WI38 (cell line): Measurements from ENCODE around the gene PLPP3.

Source experiments
- H3K4me3 ChIP-seq: 2 replicates; pipeline ENCODE4 v1.5.1; 2011; ENCODE audit warnings: low read depth, mild to moderate bottlenecking, control low read depth, low read length
- CTCF ChIP-seq: IDR thresholded peaks from 2 replicates; pipeline ENCODE4 v1.5.1; 2012; ENCODE audit warnings: low read depth, mild to moderate bottlenecking, control low read depth, low read length

PLPP3 gene

GRCh38 chr1:56591909-56592308 is 12.5 kb upstream of the PLPP3 start:
- H3K4me3 ChIP-seq, result no peak overlapping the region
- TF ChIP-seq CTCF, result no peak

GRCh38 chr1:56590520-56591011 is 11.2 kb upstream of the PLPP3 start:
- H3K4me3 ChIP-seq, result no peak overlapping the region
- TF ChIP-seq CTCF, result no peak

- H3K4me3 ChIP-seq, result no peak overlapping the region
- no peak for TF ChIP-seq CTCF
These were observed 10.0 kb upstream of the PLPP3 start for GRCh38 chr1:56589369-56589768.

GRCh38 chr1:56586502-56586901 is 7.1 kb upstream of the PLPP3 start:
- no peak overlapping the region for H3K4me3 ChIP-seq
- no peak for TF ChIP-seq CTCF

- TF ChIP-seq CTCF, result no peak
- no peak overlapping the region for H3K4me3 ChIP-seq
These were observed 6.6 kb upstream of the PLPP3 start for GRCh38 chr1:56585985-56586384.

- no peak overlapping the region for H3K4me3 ChIP-seq
- peak; percentile 40; the same call in 1 of the 2 replicates for TF ChIP-seq CTCF
These were observed 5.7 kb upstream of the PLPP3 start for GRCh38 chr1:56584910-56585528.

- H3K4me3 ChIP-seq, result no peak overlapping the region
- no peak for TF ChIP-seq CTCF
These were observed 4.7 kb upstream of the PLPP3 start for GRCh38 chr1:56583957-56584468.
